Esophagus squamous epithelium (tissue), 5 donors: ENCODE data around the gene COX4I1. TPM values are rescaled to one million over a fixed set of nuclear protein-coding genes. Genes with fewer than 3 reads are reported as not detected.

Source experiments
- DNase-seq: peaks from one replicate; lab custom pipeline; 2025; lab: John Stamatoyannopoulos, UW
- H3K27ac ChIP-seq, 4 donors: fragments of 200-600 bp; sonication (generic); one replicate each; pipeline ENCODE4 v1.5.1; 2016 to 2019; ENCODE audit warnings: mild to moderate bottlenecking in 1 of 4
- H3K27me3 ChIP-seq, 4 donors: fragments of 200-600 bp; sonication (generic); 1 replicate in 3 of 4; 2 replicates in 1 of 4; pipeline versions ENCODE4 v1.5.1 to v1.6.0; 2017 to 2021; ENCODE audit warnings: antibody characterized with exemption in 1 of 4
- H3K36me3 ChIP-seq, 3 donors: fragments of 200-600 bp; sonication (generic); one replicate each; pipeline ENCODE4 v1.5.1; 2016 to 2019
- H3K4me1 ChIP-seq, 3 donors: fragments of 200-600 bp; sonication (generic); one replicate each; pipeline ENCODE4 v1.5.1; 2017 to 2019
- H3K4me3 ChIP-seq, 4 donors: fragments of 200-600 bp; sonication (generic); 1 replicate in 3 of 4; 2 replicates in 1 of 4; pipeline ENCODE4 v1.5.1; 2016 to 2019; ENCODE audit warnings: mild to moderate bottlenecking in 2 of 4, moderate library complexity in 1 of 4
- H3K9me3 ChIP-seq, 3 donors: fragments of 200-600 bp; sonication (generic); one replicate each; pipeline ENCODE4 v1.5.1; 2016 to 2019
- POLR2A ChIP-seq, 4 donors: fragments of 450-650 bp; IDR thresholded peaks; one replicate each; pipeline ENCODE4 v1.6.1; 2017; ENCODE audit warnings: antibody characterized with exemption in 4 of 4, mild to moderate bottlenecking in 4 of 4, moderate library complexity in 3 of 4
- WGBS, 2 donors: methylation state at CpG; one replicate each; pipeline ENCODE4 v1.1.5; 2018; 5-methylcytosine and 5-hydroxymethylcytosine counted together
- intact Hi-C: fragments of 100-400 bp; cut with DNase I; formaldehyde crosslinking; loops from one replicate; pipeline ENCODE4 v1.15.0; 2022
- small RNA-seq, 4 donors: library from RNA; depleted of rRNA; stranded (forward); fragments of <200 nt; gene quantifications; one replicate each; pipeline ENCODE3, GENCODE V24; 2016
- total RNA-seq, 4 donors: library from RNA; depleted of rRNA; stranded (reverse); fragments of >200 nt; gene quantifications; one replicate each; pipeline ENCODE4 v1.1.0, GENCODE V29; 2016
- donor health status: DM: yes; HTN: yes; CAD: no.

COX4I1 gene
- total RNA-seq, 4 donors from 2014 or later = 497 to 580 (median 549) TPM

GRCh38 chr16:85856585-85856984, 57.1 kb downstream of the COX4I1 start:
- WGBS, 2 donors = 61 to 72% methylated on average over 5 of the region's 5 CpGs
- no peak for TF ChIP-seq POLR2A (IDR thresholded peaks at IDR 0.05)
- intact Hi-C loops = no loop called here

More at GRCh38 chr16:85856585-85856984, 57.1 kb downstream of the COX4I1 start:
- no peak overlapping the region for H3K27ac ChIP-seq
- no peaks in the 10 kb centered on the region for H3K36me3 ChIP-seq
- no peaks in the 10 kb centered on the region for H3K4me1 ChIP-seq
- DNase-seq = no peak
- H3K27me3 ChIP-seq = peaks cover 0 to 38% (median 0%) of the 10 kb centered on the region in 4 donors
- no peaks in the 10 kb centered on the region for H3K9me3 ChIP-seq
- no peak overlapping the region for H3K4me3 ChIP-seq

Small RNA genes within 50 kb of the gene (small RNA-seq; reads per million reads assigned to genes)
- 0 reads per million in 4 donors for gene RNU1-103P

Other genes with a start within 250 kb of the COX4I1 start
- 10 to 100 TPM; 24.6 to 33.6 (median 28.9) TPM for gene GSE1, start 186.4 kb upstream of the COX4I1 start, total RNA-seq
- 10 to 100 TPM in 1 of 4 donors, 1 to 10 TPM in 3; 2.5 to 12.6 (median 6.7) TPM for gene GINS2, start 110.7 kb upstream of the COX4I1 start, total RNA-seq
- gene C16orf74, start 48.6 kb upstream of the COX4I1 start, total RNA-seq = 10 to 100 TPM in 1 of 4 donors, 1 to 10 TPM in 3; 3.8 to 24.8 (median 6.4) TPM
- gene EMC8, start 151 bp upstream of the COX4I1 start, total RNA-seq = 10 to 100 TPM; 18.7 to 32.4 (median 23.9) TPM
- 10 to 100 TPM in 1 of 4 donors, 1 to 10 TPM in 2, not detected in 1; 1.4 to 13.0 (median 8.8) TPM for gene IRF8, start 99.5 kb downstream of the COX4I1 start, total RNA-seq